KMS-11 (cell line): ENCODE measurements around the gene GCLC.

ENCODE experiments used
- H2AFZ ChIP-seq: fragments of 200-600 bp; sonication (generic); 2 replicates; pipeline ENCODE4 v1.6.1; 2016; ENCODE audit warnings: antibody characterized with exemption, mixed run types, low read depth
- H3K27ac ChIP-seq: fragments of 200-600 bp; sonication (generic); 2 replicates; pipeline ENCODE4 v1.6.1; 2016; ENCODE audit warnings: mild to moderate bottlenecking, mixed run types
- H3K27me3 ChIP-seq: fragments of 200-600 bp; sonication (generic); 2 replicates; pipeline ENCODE4 v1.6.1; 2017; ENCODE audit warnings: mild to moderate bottlenecking, low read depth, mixed run types, moderate library complexity; ENCODE audit not compliant: insufficient read depth
- H3K36me3 ChIP-seq: fragments of 200-600 bp; sonication (generic); 2 replicates; pipeline ENCODE4 v1.6.1; 2017; ENCODE audit warnings: mild to moderate bottlenecking, mixed run types; ENCODE audit not compliant: insufficient read depth
- H3K4me1 ChIP-seq: fragments of 200-600 bp; sonication (generic); 2 replicates; pipeline ENCODE4 v1.6.1; 2016; ENCODE audit warnings: mild to moderate bottlenecking, low read depth, mixed run types; ENCODE audit not compliant: poor library complexity, severe bottlenecking
- H3K4me2 ChIP-seq: fragments of 200-600 bp; sonication (generic); 2 replicates; pipeline ENCODE4 v1.7.0; 2016; ENCODE audit warnings: mild to moderate bottlenecking, mixed run types
- H3K4me3 ChIP-seq: fragments of 200-600 bp; sonication (generic); IDR thresholded peaks from 2 replicates; pipeline ENCODE4 v1.6.1; 2017; ENCODE audit warnings: low read depth, low read length, mixed read lengths; ENCODE audit not compliant: insufficient read depth
- H3K79me2 ChIP-seq: fragments of 200-600 bp; sonication (generic); 2 replicates; pipeline ENCODE4 v1.6.1; 2016; ENCODE audit warnings: low read depth, mixed run types; ENCODE audit not compliant: insufficient read depth
- H3K9ac ChIP-seq: fragments of 200-600 bp; sonication (generic); 2 replicates; pipeline ENCODE4 v1.6.1; 2016; ENCODE audit warnings: mild to moderate bottlenecking, mixed run types
- H4K20me1 ChIP-seq: fragments of 200-600 bp; sonication (generic); 2 replicates; pipeline ENCODE4 v1.6.1; 2016; ENCODE audit warnings: mild to moderate bottlenecking, mixed run types; ENCODE audit not compliant: insufficient read depth
- TF ChIP-seq, protein P1 (sequence below): fragments of 200-600 bp; sonication (generic); conservative IDR thresholded peaks from 2 replicates; pipeline ENCODE4 v1.6.1; 2017; ENCODE audit warnings: low read depth, mild to moderate bottlenecking, antibody characterized with exemption, low read length, moderate library complexity, mixed read lengths

Gene GCLC

DNA sequence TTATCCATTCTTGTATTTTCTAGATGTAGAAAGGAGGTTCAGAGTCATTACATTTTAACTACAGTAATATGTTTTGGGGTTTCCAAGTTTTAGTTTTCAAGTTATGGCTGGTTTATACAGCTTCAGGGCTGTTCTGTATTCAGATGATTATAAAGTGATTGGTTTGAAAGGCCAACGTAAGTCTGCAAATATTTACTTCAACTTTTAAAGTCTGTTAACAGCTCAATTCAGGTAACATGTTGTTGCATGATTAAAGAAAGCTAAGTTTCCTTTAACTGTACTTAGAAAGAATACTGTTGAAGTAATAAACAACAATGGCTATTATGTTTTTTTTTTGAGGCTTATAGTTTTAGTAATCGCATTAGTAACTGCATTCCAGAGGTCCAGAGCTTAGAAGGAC lies 22.8 kb upstream of the GCLC start:
- Histone ChIP-seq H3K36me3 (no peaks in the 10 kb centered on the region), H2AFZ (no peak overlapping the region), H3K4me1 (no peaks in the 10 kb centered on the region), H3K27ac (no peak overlapping the region), H3K4me3 (no peak overlapping the region), H3K4me2 (no peak overlapping the region), H4K20me1 (no peaks in the 10 kb centered on the region), H3K79me2 (no peaks in the 10 kb centered on the region), H3K9ac (no peak overlapping the region), H3K27me3 (no peaks in the 10 kb centered on the region)
- TF ChIP-seq, protein P1, sequence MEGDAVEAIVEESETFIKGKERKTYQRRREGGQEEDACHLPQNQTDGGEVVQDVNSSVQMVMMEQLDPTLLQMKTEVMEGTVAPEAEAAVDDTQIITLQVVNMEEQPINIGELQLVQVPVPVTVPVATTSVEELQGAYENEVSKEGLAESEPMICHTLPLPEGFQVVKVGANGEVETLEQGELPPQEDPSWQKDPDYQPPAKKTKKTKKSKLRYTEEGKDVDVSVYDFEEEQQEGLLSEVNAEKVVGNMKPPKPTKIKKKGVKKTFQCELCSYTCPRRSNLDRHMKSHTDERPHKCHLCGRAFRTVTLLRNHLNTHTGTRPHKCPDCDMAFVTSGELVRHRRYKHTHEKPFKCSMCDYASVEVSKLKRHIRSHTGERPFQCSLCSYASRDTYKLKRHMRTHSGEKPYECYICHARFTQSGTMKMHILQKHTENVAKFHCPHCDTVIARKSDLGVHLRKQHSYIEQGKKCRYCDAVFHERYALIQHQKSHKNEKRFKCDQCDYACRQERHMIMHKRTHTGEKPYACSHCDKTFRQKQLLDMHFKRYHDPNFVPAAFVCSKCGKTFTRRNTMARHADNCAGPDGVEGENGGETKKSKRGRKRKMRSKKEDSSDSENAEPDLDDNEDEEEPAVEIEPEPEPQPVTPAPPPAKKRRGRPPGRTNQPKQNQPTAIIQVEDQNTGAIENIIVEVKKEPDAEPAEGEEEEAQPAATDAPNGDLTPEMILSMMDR: no peak

DNA sequence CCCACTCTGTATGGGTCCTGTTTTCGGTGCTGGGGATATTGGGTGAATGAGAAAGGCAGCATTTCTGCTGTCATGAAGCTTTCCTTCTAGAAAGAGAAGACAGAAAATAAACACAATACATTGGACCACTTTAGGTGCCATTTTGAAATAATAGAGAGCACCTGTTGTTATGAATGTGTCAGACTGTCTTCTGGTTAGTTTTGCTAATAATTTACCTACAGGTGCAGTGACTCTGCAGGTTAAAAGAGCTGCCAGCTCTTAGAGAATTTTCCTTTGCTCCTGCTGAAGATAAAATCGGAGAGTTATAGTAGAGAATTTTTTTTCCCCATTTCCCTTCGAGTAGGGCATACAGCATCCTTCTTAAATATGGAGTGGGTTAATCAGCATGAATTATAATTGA lies 21.9 kb upstream of the GCLC start:
- no peak overlapping the region for H3K4me2 ChIP-seq
- no peak overlapping the region for H3K27ac ChIP-seq
- no peaks in the 10 kb centered on the region for H3K79me2 ChIP-seq
- TF ChIP-seq, protein P1: no peak
- H3K4me1 ChIP-seq: no peaks in the 10 kb centered on the region
- no peak overlapping the region for H2AFZ ChIP-seq
- no peaks in the 10 kb centered on the region for H4K20me1 ChIP-seq
- H3K36me3 ChIP-seq: no peaks in the 10 kb centered on the region
- H3K9ac ChIP-seq: no peak overlapping the region
- H3K4me3 ChIP-seq: no peak overlapping the region
- H3K27me3 ChIP-seq: no peaks in the 10 kb centered on the region

DNA sequence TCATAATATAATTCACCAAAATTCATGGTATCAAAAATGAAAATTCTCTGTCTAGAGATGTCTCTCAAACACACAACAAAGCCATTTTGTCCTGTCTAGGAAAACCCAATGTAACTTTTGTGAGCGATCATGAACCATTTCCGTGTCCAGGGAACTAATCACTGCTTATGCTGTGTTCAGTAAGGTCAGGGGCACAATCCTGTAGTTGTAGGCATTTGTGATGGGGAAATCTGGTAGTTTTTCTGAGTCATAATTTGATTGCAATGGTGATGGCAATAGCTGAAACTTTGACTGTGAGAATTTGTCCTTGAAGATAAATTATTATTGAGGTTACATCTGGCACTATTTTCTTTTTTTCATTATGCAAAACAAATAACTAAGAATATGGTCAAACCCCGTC lies 21.0 kb upstream of the GCLC start:
- H4K20me1 ChIP-seq: no peaks in the 10 kb centered on the region
- H3K79me2 ChIP-seq: no peaks in the 10 kb centered on the region
- TF ChIP-seq, protein P1: no peak
- no peak overlapping the region for H3K27ac ChIP-seq
- H3K36me3 ChIP-seq: no peaks in the 10 kb centered on the region
- H3K4me2 ChIP-seq: no peak overlapping the region
- H2AFZ ChIP-seq: no peak overlapping the region
- no peak overlapping the region for H3K9ac ChIP-seq
- H3K4me1 ChIP-seq: no peaks in the 10 kb centered on the region
- no peak overlapping the region for H3K4me3 ChIP-seq
- H3K27me3 ChIP-seq: no peaks in the 10 kb centered on the region

DNA sequence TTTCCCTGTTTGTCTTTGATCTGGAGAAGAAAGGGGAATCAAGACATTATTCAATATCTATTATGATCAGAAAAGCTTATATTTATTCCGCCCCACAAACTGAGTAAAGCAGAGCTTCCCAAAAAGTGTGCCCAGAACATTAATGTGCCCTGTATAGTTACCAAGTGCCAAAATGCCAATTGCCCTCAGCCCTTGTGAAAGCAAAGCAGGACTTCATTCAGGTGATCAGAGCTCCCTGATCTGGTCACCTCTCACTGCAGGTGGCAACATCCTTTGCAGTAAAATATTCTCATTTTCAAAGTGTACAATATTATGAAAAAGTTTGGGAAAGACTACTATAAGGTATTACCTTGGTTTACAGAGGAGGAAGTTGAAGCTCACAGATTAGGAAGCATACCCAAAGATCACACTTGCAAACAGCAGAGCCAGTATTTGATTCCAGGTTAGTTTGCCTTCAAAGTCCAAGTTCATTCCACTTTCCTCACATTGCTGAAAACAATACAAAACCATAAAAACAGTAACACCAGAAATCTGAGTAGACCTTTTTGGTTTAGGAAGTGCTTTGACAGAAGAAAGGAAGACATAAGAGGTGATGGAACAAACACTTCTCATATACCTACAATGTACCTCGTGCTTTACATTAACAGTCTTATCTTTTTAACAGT lies 19.6 kb upstream of the GCLC start:
- H3K36me3 ChIP-seq: no peaks in the 10 kb centered on the region
- H3K4me1 ChIP-seq: no peaks in the 10 kb centered on the region
- no peaks in the 10 kb centered on the region for H4K20me1 ChIP-seq
- TF ChIP-seq, protein P1: no peak
- no peak overlapping the region for H3K4me2 ChIP-seq
- H3K9ac ChIP-seq: no peak overlapping the region
- H3K4me3 ChIP-seq: no peak overlapping the region
- no peak overlapping the region for H2AFZ ChIP-seq
- no peaks in the 10 kb centered on the region for H3K27me3 ChIP-seq
- no peak overlapping the region for H3K27ac ChIP-seq
- H3K79me2 ChIP-seq: no peaks in the 10 kb centered on the region
